Caco-2 (cell line): ENCODE results near the gene TMEM213. TPM values are rescaled to one million over a fixed set of nuclear protein-coding genes. Genes with fewer than 3 reads are reported as not detected.

Experiments used
- BruUV-seq: library from RNA; stranded (reverse); fragments of 400-500 nt; replicated peaks from 2 replicates; lab custom pipeline; 2021; lab: Mats Ljungman, UMichigan
- CTCF ChIA-PET: fragments of 300-600 bp; sonication (Branson Sonifier 250); formaldehyde crosslinking; loops from one replicate; lab custom pipeline; 2022; ENCODE audit warnings: antibody characterized with exemption; lab: Charles Lee
- POLR2A ChIA-PET: fragments of 300-600 bp; sonication (Branson Sonifier 250); formaldehyde crosslinking; loops from one replicate; lab custom pipeline; 2022; ENCODE audit warnings: antibody characterized with exemption; lab: Charles Lee
- DNase-seq, 2 experiments: peaks; one replicate each; pipeline versions ENCODE4 v3.0.0 to v3.0.0-alpha.2; 2020 to 2022
- H3K27me3 ChIP-seq: replicated peaks from 2 replicates; pipeline ENCODE4 v1.6.0; 2011; ENCODE audit warnings: low read length; ENCODE audit not compliant: control insufficient read depth, insufficient read depth
- H3K36me3 ChIP-seq: 2 replicates; pipeline ENCODE4 v1.5.1; 2011; ENCODE audit warnings: low read length; ENCODE audit not compliant: control insufficient read depth, insufficient read depth
- H3K4me1 ChIP-seq: fragments of 250-450 bp; sonication (Bioruptor Pico); 2 replicates; pipeline ENCODE4 v1.5.1; 2020; ENCODE audit warnings: mild to moderate bottlenecking
- H3K4me3 ChIP-seq: 2 replicates; pipeline ENCODE4 v1.5.1; 2011; ENCODE audit warnings: low read depth, mild to moderate bottlenecking, control low read depth, low read length
- H3K9me3 ChIP-seq: fragments of 250-450 bp; sonication (Bioruptor Pico); 2 replicates; pipeline ENCODE4 v1.5.1; 2020; ENCODE audit warnings: mild to moderate bottlenecking, moderate library complexity
- H3K27ac Mint-ChIP-seq: one replicate; pipeline ENCODE4 v1.8.0; 2022; ENCODE audit warnings: mixed read lengths; ENCODE audit not compliant: unreplicated experiment
- H3K27me3 Mint-ChIP-seq: one replicate; pipeline ENCODE4 v1.8.0; 2022; ENCODE audit warnings: mixed read lengths; ENCODE audit not compliant: insufficient read depth, unreplicated experiment
- H3K36me3 Mint-ChIP-seq: one replicate; pipeline ENCODE4 v1.8.0; 2022; ENCODE audit warnings: mild to moderate bottlenecking, mixed read lengths; ENCODE audit not compliant: insufficient read depth, unreplicated experiment
- H3K4me1 Mint-ChIP-seq: one replicate; pipeline ENCODE4 v1.8.0; 2022; ENCODE audit warnings: low read depth, mixed read lengths; ENCODE audit not compliant: unreplicated experiment
- H3K4me3 Mint-ChIP-seq: one replicate; pipeline ENCODE4 v1.8.0; 2022; ENCODE audit warnings: mild to moderate bottlenecking, moderate library complexity, mixed read lengths; ENCODE audit not compliant: unreplicated experiment
- H3K9me3 Mint-ChIP-seq: one replicate; pipeline ENCODE4 v1.8.0; 2022; ENCODE audit warnings: mixed read lengths; ENCODE audit not compliant: unreplicated experiment
- intact Hi-C: fragments of 100-400 bp; cut with micrococcal nuclease; formaldehyde crosslinking; loops from one replicate; pipeline ENCODE4 v1.10.0; 2022; ENCODE audit not compliant: unreplicated experiment
- total RNA-seq: library from RNA; stranded (reverse); gene quantifications from 2 replicates; pipeline ENCODE4 v1.2.3, GENCODE V29; 2022
- TF ChIP-seq, protein P1 (sequence below), 2 experiments: fragments of 200-600 bp in 1 of 2; IDR thresholded peaks; 1 replicate in 1 of 2; 2 replicates in 1 of 2; pipeline versions ENCODE4 v1.5.1 to v1.8.0; 2011 to 2022; ENCODE audit warnings: antibody characterized with exemption in 1 of 2, control low read depth in 1 of 2, inconsistent platforms in 1 of 2, low read depth in 1 of 2, low read length in 1 of 2, mild to moderate bottlenecking in 1 of 2, moderate library complexity in 1 of 2; ENCODE audit not compliant: insufficient read depth in 1 of 2, severe bottlenecking in 1 of 2, unreplicated experiment in 1 of 2

Gene TMEM213
- total RNA-seq, 1 experiment from 2014 or later: not detected

- H3K4me1 ChIP-seq: no peaks in the 10 kb centered on the region
- no peaks in the 10 kb centered on the region for H3K36me3 ChIP-seq
- ChIA-PET CTCF (no interaction called here), POLR2A (no interaction called here)
- H3K27ac Mint-ChIP-seq: no peak overlapping the region
- BruUV-seq: no TSS peak
- H3K4me3 ChIP-seq: no peak overlapping the region
- TF ChIP-seq, protein P1, sequence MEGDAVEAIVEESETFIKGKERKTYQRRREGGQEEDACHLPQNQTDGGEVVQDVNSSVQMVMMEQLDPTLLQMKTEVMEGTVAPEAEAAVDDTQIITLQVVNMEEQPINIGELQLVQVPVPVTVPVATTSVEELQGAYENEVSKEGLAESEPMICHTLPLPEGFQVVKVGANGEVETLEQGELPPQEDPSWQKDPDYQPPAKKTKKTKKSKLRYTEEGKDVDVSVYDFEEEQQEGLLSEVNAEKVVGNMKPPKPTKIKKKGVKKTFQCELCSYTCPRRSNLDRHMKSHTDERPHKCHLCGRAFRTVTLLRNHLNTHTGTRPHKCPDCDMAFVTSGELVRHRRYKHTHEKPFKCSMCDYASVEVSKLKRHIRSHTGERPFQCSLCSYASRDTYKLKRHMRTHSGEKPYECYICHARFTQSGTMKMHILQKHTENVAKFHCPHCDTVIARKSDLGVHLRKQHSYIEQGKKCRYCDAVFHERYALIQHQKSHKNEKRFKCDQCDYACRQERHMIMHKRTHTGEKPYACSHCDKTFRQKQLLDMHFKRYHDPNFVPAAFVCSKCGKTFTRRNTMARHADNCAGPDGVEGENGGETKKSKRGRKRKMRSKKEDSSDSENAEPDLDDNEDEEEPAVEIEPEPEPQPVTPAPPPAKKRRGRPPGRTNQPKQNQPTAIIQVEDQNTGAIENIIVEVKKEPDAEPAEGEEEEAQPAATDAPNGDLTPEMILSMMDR (IDR thresholded peaks at IDR 0.05; ENCODE audit: insufficient read depth in 1 of 2, low read depth in 1 of 2, low read length in 1 of 2, severe bottlenecking in 1 of 2, unreplicated experiment in 1 of 2): no peak
- DNase-seq: no peak
- H3K27me3 ChIP-seq: no peaks in the 10 kb centered on the region
- no peaks in the 10 kb centered on the region for H3K9me3 ChIP-seq
- no peaks in the 10 kb centered on the region for H3K27me3 Mint-ChIP-seq
- intact Hi-C loops: no loop called here
- no peaks in the 10 kb centered on the region for H3K4me1 Mint-ChIP-seq
- no peaks in the 10 kb centered on the region for H3K9me3 Mint-ChIP-seq
- H3K36me3 Mint-ChIP-seq: no peaks in the 10 kb centered on the region
- H3K4me3 Mint-ChIP-seq: no peak overlapping the region
Measured at GRCh38 chr7:138825049-138825721, 27.4 kb downstream of the TMEM213 start.

GRCh38 chr7:138828302-138828701, 30.5 kb downstream of the TMEM213 start:
- Histone ChIP-seq H3K27me3 (no peaks in the 10 kb centered on the region), H3K9me3 (no peaks in the 10 kb centered on the region), H3K4me3 (no peak overlapping the region), H3K4me1 (no peaks in the 10 kb centered on the region), H3K36me3 (no peaks in the 10 kb centered on the region)
- DNase-seq: no peak
- no TSS peak for BruUV-seq
- Mint-ChIP-seq H3K4me3 (no peak overlapping the region), H3K9me3 (no peaks in the 10 kb centered on the region), H3K27me3 (no peaks in the 10 kb centered on the region), H3K4me1 (no peaks in the 10 kb centered on the region), H3K27ac (no peak overlapping the region), H3K36me3 (peaks cover 6% of the 10 kb centered on the region)
- intact Hi-C loops: no loop called here
- TF ChIP-seq, protein P1 (IDR thresholded peaks at IDR 0.05; ENCODE audit: insufficient read depth in 1 of 2, low read depth in 1 of 2, low read length in 1 of 2, severe bottlenecking in 1 of 2, unreplicated experiment in 1 of 2): no peak
- ChIA-PET POLR2A (no interaction called here), CTCF (no interaction called here)

DNA sequence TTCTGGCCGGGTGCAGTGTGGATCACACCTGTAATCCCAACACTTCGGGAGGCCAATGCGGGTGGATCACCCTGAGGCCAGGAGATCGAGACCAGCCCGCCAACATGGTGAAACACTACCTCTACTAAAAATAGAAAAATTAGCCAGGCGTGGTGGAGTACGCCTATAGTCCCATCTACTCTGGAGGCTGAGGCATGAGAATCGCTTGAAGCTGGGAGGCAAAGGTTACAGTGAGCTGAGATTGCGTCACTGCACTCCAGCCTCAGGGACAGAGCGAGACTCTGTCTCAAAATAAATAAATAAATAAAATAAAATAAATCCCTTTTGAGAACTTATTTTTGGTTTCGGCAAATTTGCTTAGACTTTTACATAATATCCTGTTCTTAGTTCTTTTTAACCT, 31.5 kb downstream of the TMEM213 start:
- Histone ChIP-seq H3K4me3 (no peak overlapping the region), H3K9me3 (no peaks in the 10 kb centered on the region), H3K36me3 (no peaks in the 10 kb centered on the region), H3K27me3 (no peaks in the 10 kb centered on the region), H3K4me1 (no peaks in the 10 kb centered on the region)
- Mint-ChIP-seq H3K9me3 (no peaks in the 10 kb centered on the region), H3K36me3 (peaks cover 7% of the 10 kb centered on the region), H3K4me3 (no peak overlapping the region), H3K27ac (no peak overlapping the region), H3K4me1 (no peaks in the 10 kb centered on the region), H3K27me3 (no peaks in the 10 kb centered on the region)
- DNase-seq: no peak
- POLR2A ChIA-PET: no interaction called here
- BruUV-seq: no TSS peak
- CTCF ChIA-PET: no interaction called here
- intact Hi-C loops: no loop called here
- TF ChIP-seq, protein P1 (IDR thresholded peaks at IDR 0.05; ENCODE audit: insufficient read depth in 1 of 2, low read depth in 1 of 2, low read length in 1 of 2, severe bottlenecking in 1 of 2, unreplicated experiment in 1 of 2): no peak
